ENCODE measurements around the gene BPI.
"Not testable (repeated sequence)": the region's sequence is repeated elsewhere in the genome, so short reads cannot be mapped to it uniquely, and the experiment has no call there.

The BPI gene

GRCh38 chr20:38306379-38306778 is 2.4 kb downstream of the BPI start:
- no peak for DNase-seq

DNA sequence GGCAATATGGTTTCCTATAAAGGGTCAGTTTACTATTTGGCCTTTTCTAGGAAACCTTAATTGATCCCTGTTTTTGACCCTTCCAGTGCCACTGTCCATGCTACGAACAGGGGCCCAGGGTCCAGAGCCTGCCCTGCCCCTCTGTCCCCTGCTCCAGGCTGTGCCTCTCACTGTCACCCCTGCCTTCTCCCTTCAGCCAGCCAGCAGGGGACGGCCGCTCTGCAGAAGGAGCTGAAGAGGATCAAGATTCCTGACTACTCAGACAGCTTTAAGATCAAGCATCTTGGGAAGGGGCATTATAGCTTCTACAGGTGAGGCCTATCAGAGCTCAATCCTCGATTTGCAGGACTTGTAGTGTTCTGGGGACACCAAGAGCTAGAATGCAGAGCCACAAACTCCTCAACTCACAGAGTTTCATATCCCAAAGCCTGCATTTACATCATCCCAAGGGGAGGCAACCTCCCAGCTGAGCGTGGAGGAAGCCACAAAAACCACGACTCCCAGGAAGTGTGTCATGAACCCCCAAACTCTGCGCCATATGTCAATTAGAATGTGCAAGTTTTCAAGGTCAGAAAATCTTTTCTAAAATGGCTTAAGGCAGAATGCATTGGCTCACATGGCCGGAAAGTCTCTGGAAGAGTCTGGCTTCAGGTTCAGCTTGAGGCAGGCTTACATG is 3.6 kb downstream of the BPI start:
- DNase-seq, result no peak

DNA sequence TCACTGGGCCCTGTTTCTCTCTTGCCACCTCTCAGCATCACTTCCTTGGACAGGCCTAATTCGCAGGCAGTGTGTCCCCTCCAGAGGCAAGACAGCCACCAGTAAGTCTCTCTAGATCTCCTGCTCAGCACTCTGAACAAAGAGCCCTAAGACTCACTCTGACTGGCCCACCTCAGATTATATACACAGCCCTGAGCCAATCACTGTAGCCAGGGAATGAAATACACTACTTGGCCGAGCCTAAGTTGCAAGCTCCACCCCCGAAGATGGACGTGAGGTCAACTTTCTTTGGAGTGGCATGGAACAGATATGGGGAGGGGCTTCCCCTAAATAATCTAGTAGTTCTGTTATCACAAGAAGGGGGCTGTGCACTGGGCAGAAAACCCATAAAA is 4.1 kb downstream of the BPI start:
- DNase-seq, result no peak

DNA sequence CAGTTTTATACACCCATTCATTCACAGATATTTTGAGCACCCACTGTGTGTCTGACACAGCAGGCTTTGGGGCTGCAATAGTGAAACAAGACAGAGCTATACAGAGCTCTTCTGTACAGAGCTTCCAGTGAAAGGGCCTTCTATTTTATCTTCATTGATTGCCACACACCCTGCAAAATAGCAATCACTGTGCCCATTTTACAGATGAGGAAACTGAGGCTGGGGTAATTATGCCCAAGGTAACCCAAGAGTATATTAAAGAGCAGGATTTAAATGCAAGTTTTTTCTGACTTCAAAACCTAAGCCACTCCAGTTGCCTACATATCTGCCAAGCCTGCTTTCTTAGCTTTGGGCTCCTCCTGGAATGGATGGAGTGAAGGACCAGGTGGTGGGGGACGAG is 4.5 kb downstream of the BPI start:
- no peak for DNase-seq

GRCh38 chr20:38311091-38311490 is 7.1 kb downstream of the BPI start:
- no peak for DNase-seq

GRCh38 chr20:38311491-38311890 is 7.5 kb downstream of the BPI start:
- no peak for DNase-seq

DNA sequence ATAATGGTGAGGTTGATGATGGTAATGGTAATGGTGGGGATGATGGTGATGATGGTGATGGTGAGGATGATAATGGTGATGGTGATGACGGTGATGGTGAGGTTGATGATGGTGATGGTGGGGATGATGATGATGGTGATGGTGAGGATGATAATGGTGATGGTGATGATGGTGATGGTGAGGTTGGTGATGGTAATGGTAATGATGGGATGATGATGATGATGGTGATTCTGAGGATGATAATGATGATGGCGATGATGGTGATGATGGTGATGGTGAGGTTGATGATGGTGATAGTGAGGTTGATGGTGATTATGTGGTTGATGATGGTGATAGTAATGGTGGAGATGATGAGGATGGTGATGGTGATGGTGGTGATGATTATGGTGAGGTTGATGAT is 9.7 kb downstream of the BPI start:
- DNase-seq, result no peak

GRCh38 chr20:38314350-38314749 is 10.4 kb downstream of the BPI start:
- not testable (repeated sequence) for DNase-seq

DNA sequence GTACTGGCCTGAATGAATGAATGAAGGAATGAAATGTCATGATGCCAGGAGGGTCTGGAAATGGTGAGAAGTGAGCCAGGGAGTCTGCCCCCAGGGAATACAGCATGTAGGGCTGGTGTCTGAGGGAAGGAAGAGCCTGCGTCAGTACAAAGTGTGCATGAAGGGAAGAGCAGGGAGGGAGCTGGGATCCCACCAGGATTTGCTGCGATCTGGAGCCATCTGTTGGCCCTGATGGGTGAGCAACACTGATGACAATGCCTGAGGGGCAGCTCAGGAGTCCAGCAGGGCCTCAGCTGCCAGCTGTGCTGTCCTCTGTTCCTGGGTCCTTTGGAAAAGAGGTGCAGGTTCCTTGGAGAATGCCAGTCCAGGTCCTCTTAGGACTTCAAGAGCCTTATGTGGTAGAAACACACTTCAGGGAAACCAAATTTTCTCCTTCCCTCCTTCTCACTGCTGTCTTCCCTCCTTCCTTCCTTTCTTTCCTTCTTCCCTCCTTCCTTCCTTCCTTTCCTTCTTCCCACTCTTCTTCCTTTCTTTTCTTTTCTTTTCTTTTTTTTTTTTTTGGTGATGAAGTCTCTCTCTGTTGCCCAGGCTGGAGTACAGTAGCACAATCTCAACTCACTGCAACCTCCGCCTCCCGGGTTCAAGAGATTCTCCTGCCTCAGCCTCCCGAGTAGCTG is 11.5 kb downstream of the BPI start:
- DNase-seq, result no peak

- no peak for DNase-seq
These were observed 12.4 kb downstream of the BPI start for GRCh38 chr20:38316341-38316740.

DNA sequence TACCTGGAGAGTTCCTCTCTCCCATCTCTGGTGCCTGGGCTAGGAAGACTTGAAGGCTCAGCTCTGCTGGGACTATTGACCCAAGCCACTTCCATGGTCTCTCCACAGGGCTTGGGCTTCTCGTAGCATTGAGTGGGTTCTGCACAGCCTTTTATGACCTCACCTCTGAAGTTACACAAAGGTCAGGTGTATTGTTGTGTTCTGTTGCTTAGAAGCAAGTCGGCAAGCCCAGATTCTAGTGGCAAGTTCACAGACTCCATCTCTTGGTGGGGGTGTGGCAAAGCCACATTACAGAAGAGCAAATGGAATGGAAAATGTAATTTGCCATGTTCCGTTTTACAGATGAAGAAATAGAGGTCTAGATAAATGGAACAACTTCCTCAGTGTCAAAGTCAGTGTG is 13.5 kb downstream of the BPI start:
- DNase-seq, result no peak

DNA sequence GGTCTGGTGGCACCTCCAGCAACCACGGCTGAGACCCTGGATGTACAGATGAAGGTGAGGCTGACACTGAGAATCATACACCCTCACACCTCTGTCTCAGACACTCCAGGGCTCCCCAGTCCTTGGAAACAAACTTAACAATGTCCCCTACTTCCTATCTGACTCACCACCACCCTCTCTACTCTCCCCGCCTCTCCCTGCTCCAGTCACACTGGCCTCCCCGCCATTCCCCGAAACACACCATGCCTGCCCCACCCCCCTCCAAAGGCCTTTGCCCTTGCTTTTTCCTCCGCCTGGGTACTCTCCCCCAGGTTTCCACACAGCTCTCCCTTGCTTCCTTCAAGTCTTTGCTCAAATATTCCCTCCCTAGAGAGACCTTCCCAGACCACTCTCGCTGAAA is 16.3 kb downstream of the BPI start:
- no peak for DNase-seq

- peak; percentile 22 for DNase-seq
These were observed 18.1 kb downstream of the BPI start for GRCh38 chr20:38321959-38322598.

- DNase-seq, result no peak
These were observed 20.2 kb downstream of the BPI start for GRCh38 chr20:38324159-38324558.

- no peak for DNase-seq
These were observed 21.2 kb downstream of the BPI start for GRCh38 chr20:38325167-38325566.

DNA sequence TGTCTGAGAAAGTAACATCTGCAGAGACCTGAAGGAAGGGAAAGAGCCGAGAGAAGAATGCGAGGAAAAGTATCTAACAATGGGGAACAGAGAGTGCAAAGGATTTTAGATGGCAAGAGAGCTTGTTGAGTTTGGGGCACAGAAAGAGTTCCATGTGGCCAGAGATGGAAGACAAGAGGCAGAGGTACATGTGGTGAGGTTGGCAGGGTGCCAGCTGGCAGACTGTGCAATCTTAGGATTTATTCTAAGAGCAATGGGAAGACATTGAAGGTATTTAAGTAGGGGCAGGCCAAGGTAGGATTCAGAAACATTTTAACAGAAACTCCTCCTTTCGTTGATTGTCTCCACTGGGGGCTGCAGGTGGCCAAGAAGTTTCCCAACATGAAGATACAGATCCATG is 21.9 kb downstream of the BPI start:
- DNase-seq, result no peak

- no peak for DNase-seq
These were observed 22.4 kb downstream of the BPI start for GRCh38 chr20:38326309-38326708.

GRCh38 chr20:38330638-38331037 is 26.7 kb downstream of the BPI start:
- no peak for DNase-seq

- DNase-seq, result no peak
These were observed 27.3 kb downstream of the BPI start for GRCh38 chr20:38331245-38331644.

DNA sequence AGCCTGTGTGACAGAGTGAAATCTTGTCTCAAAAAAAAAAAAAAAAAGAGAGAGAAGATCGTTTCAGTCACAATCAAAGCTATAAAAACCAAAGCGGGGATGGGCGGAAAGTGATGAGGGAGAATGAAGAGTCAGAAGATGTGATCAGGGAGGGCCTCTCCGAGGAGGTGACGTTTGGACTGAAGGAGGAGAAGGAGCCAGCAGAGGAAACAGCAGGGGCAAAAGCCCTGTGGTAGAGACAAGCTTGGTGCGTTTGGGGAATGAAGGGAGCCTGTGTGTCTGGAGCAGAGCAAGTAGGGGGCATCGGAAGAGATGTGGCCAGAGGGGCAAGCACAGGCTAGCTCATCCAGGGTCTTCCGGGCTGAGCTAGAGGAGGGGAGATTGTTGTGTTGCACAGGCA is 27.9 kb downstream of the BPI start:
- no peak for DNase-seq

GRCh38 chr20:38334016-38334415 is 30.1 kb downstream of the BPI start:
- DNase-seq, result no peak

- DNase-seq, result no peak
These were observed 32.8 kb downstream of the BPI start for GRCh38 chr20:38336726-38337125.

DNA sequence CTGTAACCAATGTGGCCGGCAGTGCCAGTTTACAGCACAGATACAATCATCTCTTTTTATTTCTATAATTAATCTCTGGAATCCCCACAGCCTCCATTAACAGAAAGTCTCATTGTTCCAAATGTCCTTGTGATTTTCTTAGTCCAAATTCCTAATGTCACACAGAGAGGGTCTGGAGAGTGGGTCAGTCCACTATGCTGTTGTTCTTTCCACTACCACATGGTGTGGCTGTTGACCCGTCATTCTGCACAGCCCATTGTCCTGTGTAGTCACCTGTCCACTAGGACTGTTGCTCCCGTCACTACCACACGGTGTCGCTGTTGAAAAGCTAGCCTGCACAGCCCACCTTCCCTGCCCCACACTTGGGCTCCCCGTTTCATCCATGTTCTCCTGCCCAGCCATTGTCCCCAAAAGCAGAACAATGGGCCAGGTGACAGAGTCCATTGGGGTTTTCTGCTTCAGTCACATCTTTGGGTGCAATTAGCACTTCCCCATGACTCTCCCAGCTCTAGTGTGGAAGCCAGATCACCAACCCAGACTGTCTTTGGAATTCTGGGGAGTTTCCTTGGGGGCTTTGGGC is 33.7 kb downstream of the BPI start:
- no peak for DNase-seq

DNA sequence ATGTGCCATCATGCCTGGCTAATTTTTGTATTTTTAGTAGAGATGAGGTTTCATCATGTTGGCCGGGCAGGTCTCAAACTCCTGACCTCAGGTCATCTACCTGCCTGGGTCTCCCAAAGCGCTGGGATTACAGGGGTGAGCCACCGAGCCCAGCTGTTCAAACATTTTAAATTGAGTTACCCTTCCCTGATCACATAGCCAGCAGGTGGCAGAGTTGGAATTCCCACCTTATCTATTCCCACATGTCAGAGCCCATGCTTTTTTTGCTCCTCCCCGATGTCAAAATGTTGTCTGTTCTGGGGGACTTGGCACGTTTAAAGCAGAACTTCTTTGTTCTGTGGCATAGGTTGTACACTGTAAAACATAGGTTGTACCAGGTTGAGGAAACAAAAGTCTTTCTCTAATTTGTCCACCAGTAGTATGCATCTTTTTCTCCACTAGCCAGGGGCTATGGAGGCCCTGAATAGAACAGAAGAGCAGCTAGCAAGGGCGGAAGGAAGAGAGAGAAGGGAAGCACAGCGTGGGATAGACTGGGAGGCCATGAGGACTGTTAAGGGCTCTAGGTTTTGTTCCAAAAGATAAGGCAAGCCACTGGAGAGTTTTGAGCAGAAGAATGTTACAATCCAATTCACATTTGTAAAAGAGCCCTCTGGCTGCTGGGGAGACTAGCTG is 35.0 kb downstream of the BPI start:
- DNase-seq, result no peak

Measured in NCI-H526 treated with DMSO at 0.1 percent for 48 hours (cell line).